ENCODE data around the gene NELFCD. TPM values are rescaled to one million over a fixed set of nuclear protein-coding genes. Genes with fewer than 3 reads are reported as not detected.

NELFCD gene
- total RNA-seq, 1 donor from 2014 or later = 70.4 TPM

GRCh38 chr20:59019217-59019616, 38.2 kb downstream of the NELFCD start, which contains the start of gene TUBB1:
Gene TUBB1 (plus strand): TSS chr20:59019429. CDS start chr20:59019523, 94 bp downstream.
- H3K4me3 Mint-ChIP-seq (ENCODE audit: unreplicated experiment) = no peak within 1 kb of the TSS
- peaks cover 6% of the 10 kb centered on the region for H4K20me1 ChIP-seq (ENCODE audit: insufficient read depth, low read length)
- no peak for TF ChIP-seq EZH2 (IDR thresholded peaks at IDR 0.05; ENCODE audit: insufficient read depth, low read length)
- TF ChIP-seq CTCF (IDR thresholded peaks at IDR 0.05; ENCODE audit: insufficient read depth, low read depth, low read length) = no peak
- H3K9me3 ChIP-seq (ENCODE audit: insufficient read depth, low read depth, low read length) = no peaks in the 10 kb centered on the region
- H3K4me1 ChIP-seq (ENCODE audit: insufficient read depth, low read length) = peaks cover 26% of the 10 kb centered on the region
- peaks cover 9% of the 10 kb centered on the region for H3K79me2 ChIP-seq (ENCODE audit: insufficient read depth, low read length)
- no peak within 1 kb of the TSS for H3K27ac ChIP-seq (ENCODE audit: low read depth, low read length)
- no peak within 1 kb of the TSS for H3K4me3 ChIP-seq (ENCODE audit: insufficient read depth, low read depth, low read length)
- DNase-seq (ENCODE audit: low read depth) = no peak
- no peaks in the 10 kb centered on the region for H3K36me3 ChIP-seq (ENCODE audit: insufficient read depth, low read length)
- H3K27me3 Mint-ChIP-seq (ENCODE audit: low read depth, unreplicated experiment) = no peaks in the 10 kb centered on the region
- H3K27ac Mint-ChIP-seq (ENCODE audit: unreplicated experiment) = no peak within 1 kb of the TSS
- H3K36me3 Mint-ChIP-seq (ENCODE audit: low read depth, unreplicated experiment) = peaks cover 6% of the 10 kb centered on the region
- no peak for FAIRE-seq
- H3K4me2 ChIP-seq (ENCODE audit: low read length) = no peak within 1 kb of the TSS
- no peaks in the 10 kb centered on the region for H3K9me3 Mint-ChIP-seq (ENCODE audit: unreplicated experiment)
- H3K27me3 ChIP-seq (ENCODE audit: insufficient read depth, low read length) = no peaks in the 10 kb centered on the region
- H3K4me1 Mint-ChIP-seq (ENCODE audit: low read depth, unreplicated experiment) = peaks cover 15% of the 10 kb centered on the region
- no peak within 1 kb of the TSS for H3K9ac ChIP-seq (ENCODE audit: low read length)
- H2AFZ ChIP-seq (ENCODE audit: low read depth, low read length) = no peak within 1 kb of the TSS

GRCh38 chr20:59020938-59021551, 40.0 kb downstream of the NELFCD start:
- peak overlapping the region; percentile 19 for H3K9ac ChIP-seq (ENCODE audit: low read length)
- H4K20me1 ChIP-seq (ENCODE audit: insufficient read depth, low read length) = peaks cover 22% of the 10 kb centered on the region
- DNase-seq (ENCODE audit: low read depth) (peak; percentile 77), FAIRE-seq (no peak)
- peaks cover 27% of the 10 kb centered on the region for H3K79me2 ChIP-seq (ENCODE audit: insufficient read depth, low read length)
- peaks cover 18% of the 10 kb centered on the region for H3K4me1 ChIP-seq (ENCODE audit: insufficient read depth, low read length)
- Mint-ChIP-seq H3K27me3 (ENCODE audit: low read depth, unreplicated experiment) (no peaks in the 10 kb centered on the region), H3K27ac (ENCODE audit: unreplicated experiment) (no peak overlapping the region), H3K9me3 (ENCODE audit: unreplicated experiment) (no peaks in the 10 kb centered on the region), H3K4me3 (ENCODE audit: unreplicated experiment) (no peak overlapping the region), H3K36me3 (ENCODE audit: low read depth, unreplicated experiment) (peaks cover 6% of the 10 kb centered on the region), H3K4me1 (ENCODE audit: low read depth, unreplicated experiment) (peaks cover 12% of the 10 kb centered on the region)
- TF ChIP-seq CTCF (IDR thresholded peaks at IDR 0.05; ENCODE audit: insufficient read depth, low read depth, low read length) = no peak
- TF ChIP-seq EZH2 (IDR thresholded peaks at IDR 0.05; ENCODE audit: insufficient read depth, low read length) = no peak
- peak overlapping the region; percentile 69 for H3K4me2 ChIP-seq (ENCODE audit: low read length)
- no peaks in the 10 kb centered on the region for H3K9me3 ChIP-seq (ENCODE audit: insufficient read depth, low read depth, low read length)
- H3K27ac ChIP-seq (ENCODE audit: low read depth, low read length) = peak overlapping the region; percentile 28
- peak overlapping the region; percentile 16 for H3K4me3 ChIP-seq (ENCODE audit: insufficient read depth, low read depth, low read length)
- H3K27me3 ChIP-seq (ENCODE audit: insufficient read depth, low read length) = no peaks in the 10 kb centered on the region
- H3K36me3 ChIP-seq (ENCODE audit: insufficient read depth, low read length) = peaks cover 15% of the 10 kb centered on the region
- H2AFZ ChIP-seq (ENCODE audit: low read depth, low read length) = no peak overlapping the region

- Mint-ChIP-seq H3K27ac (ENCODE audit: unreplicated experiment) (peak overlapping the region; percentile 1), H3K4me1 (ENCODE audit: low read depth, unreplicated experiment) (peaks cover 19% of the 10 kb centered on the region), H3K36me3 (ENCODE audit: low read depth, unreplicated experiment) (peaks cover 10% of the 10 kb centered on the region), H3K4me3 (ENCODE audit: unreplicated experiment) (no peak overlapping the region), H3K9me3 (ENCODE audit: unreplicated experiment) (no peaks in the 10 kb centered on the region), H3K27me3 (ENCODE audit: low read depth, unreplicated experiment) (no peaks in the 10 kb centered on the region)
- Histone ChIP-seq H3K79me2 (ENCODE audit: insufficient read depth, low read length) (peaks cover 44% of the 10 kb centered on the region), H3K27ac (ENCODE audit: low read depth, low read length) (no peak overlapping the region), H3K9ac (ENCODE audit: low read length) (no peak overlapping the region), H3K4me3 (ENCODE audit: insufficient read depth, low read depth, low read length) (no peak overlapping the region), H4K20me1 (ENCODE audit: insufficient read depth, low read length) (peaks cover 38% of the 10 kb centered on the region), H2AFZ (ENCODE audit: low read depth, low read length) (no peak overlapping the region), H3K27me3 (ENCODE audit: insufficient read depth, low read length) (no peaks in the 10 kb centered on the region), H3K4me1 (ENCODE audit: insufficient read depth, low read length) (peaks cover 15% of the 10 kb centered on the region), H3K4me2 (ENCODE audit: low read length) (no peak overlapping the region), H3K36me3 (ENCODE audit: insufficient read depth, low read length) (peaks cover 18% of the 10 kb centered on the region), H3K9me3 (ENCODE audit: insufficient read depth, low read depth, low read length) (no peaks in the 10 kb centered on the region)
- FAIRE-seq = no peak
- TF ChIP-seq CTCF (IDR thresholded peaks at IDR 0.05; ENCODE audit: insufficient read depth, low read depth, low read length) (no peak), EZH2 (IDR thresholded peaks at IDR 0.05; ENCODE audit: insufficient read depth, low read length) (no peak)
- no peak for DNase-seq (ENCODE audit: low read depth)
These were observed 41.7 kb downstream of the NELFCD start for GRCh38 chr20:59022754-59023153.

Data from astrocyte (in vitro differentiated cells and primary cell).